Activated naive CD4-positive, alpha-beta T cell treated with anti-CD3 and anti-CD28 coated beads for 36 hours (primary cell): ENCODE measurements around the gene JAK2. TPM values are rescaled to one million over a fixed set of nuclear protein-coding genes. Genes with fewer than 3 reads are reported as not detected.
"Not testable (repeated sequence)": the region's sequence is repeated elsewhere in the genome, so short reads cannot be mapped to it uniquely, and the experiment has no call there.

Source experiments
- CTCF ChIA-PET: fragments of 350-600 bp; sonication (Branson Sonifier 250); formaldehyde crosslinking; loops from one replicate; lab custom pipeline; 2021; ENCODE audit warnings: antibody characterized with exemption; lab: Charles Lee
- DNase-seq: peaks from one replicate; pipeline ENCODE4 v3.0.0-alpha.2; 2020
- H3K27ac Mint-ChIP-seq: one replicate; pipeline ENCODE4 v1.8.0; 2021; ENCODE audit warnings: mild to moderate bottlenecking, mixed read lengths
- H3K27me3 Mint-ChIP-seq: one replicate; pipeline ENCODE4 v1.8.0; 2021; ENCODE audit warnings: low read depth, mixed read lengths
- H3K36me3 Mint-ChIP-seq: one replicate; pipeline ENCODE4 v1.8.0; 2021; ENCODE audit warnings: low read depth, mixed read lengths
- H3K4me1 Mint-ChIP-seq: one replicate; pipeline ENCODE4 v1.8.0; 2021; ENCODE audit warnings: low read depth, mixed read lengths
- H3K4me3 Mint-ChIP-seq: one replicate; pipeline ENCODE4 v1.8.0; 2021; ENCODE audit warnings: mild to moderate bottlenecking, moderate library complexity, mixed read lengths
- H3K9me3 Mint-ChIP-seq: one replicate; pipeline ENCODE4 v1.8.0; 2021; ENCODE audit warnings: mixed read lengths
- intact Hi-C: fragments of 100-400 bp; cut with micrococcal nuclease; formaldehyde crosslinking; loops from one replicate; pipeline ENCODE4 v1.15.1; 2023
- total RNA-seq, 2 experiments: library from RNA; stranded (reverse); gene quantifications; one replicate each; pipeline ENCODE4 v1.2.3, GENCODE V29; 2021

Gene JAK2
- total RNA-seq, result 10 to 100 TPM; 46.8 to 51.0 TPM

DNA sequence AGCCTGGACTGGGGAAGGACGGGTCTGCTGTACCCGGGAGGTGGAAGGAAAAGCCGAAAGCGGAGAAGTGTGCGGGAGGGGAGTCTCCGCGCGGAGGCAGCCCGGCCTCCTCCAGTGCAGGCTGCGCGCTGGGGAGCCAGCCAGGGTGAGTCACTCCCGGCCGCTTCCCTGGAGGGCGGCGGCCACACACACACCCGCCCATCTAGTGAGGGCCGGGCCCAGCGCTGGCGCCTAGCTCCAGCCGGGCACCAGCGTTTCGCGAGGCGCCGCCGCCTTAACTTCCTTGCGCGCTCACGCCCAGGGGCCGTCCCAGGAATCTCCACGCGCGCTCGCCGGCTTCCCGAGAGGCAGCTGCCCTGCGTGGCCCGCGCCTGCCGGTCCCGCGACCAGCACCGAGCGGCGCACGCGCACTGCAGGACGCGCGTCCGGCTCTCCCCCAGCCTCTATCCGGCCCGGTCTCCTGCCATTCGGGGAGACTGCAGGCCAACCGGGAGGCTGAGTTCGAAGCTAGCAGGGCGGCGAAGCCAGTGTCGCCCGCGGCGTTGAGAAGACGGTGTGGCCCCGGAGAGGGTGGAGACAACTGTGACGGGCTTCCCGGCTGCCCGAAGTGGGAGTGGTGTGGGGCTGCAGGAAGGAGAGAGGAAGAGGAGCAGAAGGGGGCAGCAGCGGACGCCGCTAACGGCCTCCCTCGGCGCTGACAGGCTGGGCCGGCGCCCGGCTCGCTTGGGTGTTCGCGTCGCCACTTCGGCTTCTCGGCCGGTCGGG is at the start of gene JAK2:
TSS of gene JAK2 (plus strand) at position 652 of the 765 bp plus-strand sequence. CDS start 36,716 bp downstream, outside the sequence.
- H3K27ac Mint-ChIP-seq, result peak within 1 kb of the TSS; percentile 97
- H3K4me1 Mint-ChIP-seq, result peaks cover 46% of the 10 kb centered on the region
- CTCF ChIA-PET, result interaction anchor here (0.7 to 7.6 kb wide), 5 partner anchors 15 to 224 kb away, joined by 3 to 92 read pairs (median 5); no protein-coding TSS in a partner anchor
- no peak within 1 kb of the TSS for H3K4me3 Mint-ChIP-seq
- H3K9me3 Mint-ChIP-seq, result no peaks in the 10 kb centered on the region
- intact Hi-C loops, result loop anchor here (1.0 to 10.0 kb wide), 17 partner anchors 14 to 1770 kb away; partner anchors contain the start of genes CD274, CDC37L1, ERMP1 and KDM4C
- peak; percentile 92 for DNase-seq
- H3K36me3 Mint-ChIP-seq, result peaks cover 26% of the 10 kb centered on the region
- H3K27me3 Mint-ChIP-seq, result no peaks in the 10 kb centered on the region

DNA sequence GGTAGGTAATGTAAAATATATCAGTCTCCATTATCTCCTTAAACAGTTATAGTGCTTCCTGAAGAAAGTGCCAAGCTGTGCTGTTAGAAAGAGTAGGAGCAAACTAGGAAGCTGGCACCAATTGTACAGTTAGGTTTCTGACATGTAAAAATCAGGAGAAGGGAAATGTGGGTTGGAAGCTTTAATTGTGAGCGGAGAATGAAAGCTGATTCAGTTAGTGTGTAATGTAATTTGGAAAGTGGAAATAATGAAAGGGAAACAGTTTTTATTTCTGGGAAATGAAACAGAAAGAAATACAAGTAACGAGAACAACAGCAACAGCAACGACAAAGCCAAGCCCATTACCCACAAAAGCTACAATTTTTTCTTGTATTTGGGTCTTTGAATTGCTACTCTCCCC is 48.8 kb upstream of the JAK2 start:
- Mint-ChIP-seq H3K4me1 (peaks cover 58% of the 10 kb centered on the region), H3K27me3 (no peaks in the 10 kb centered on the region), H3K4me3 (peak overlapping the region; percentile 46), H3K36me3 (no peaks in the 10 kb centered on the region), H3K9me3 (no peaks in the 10 kb centered on the region), H3K27ac (peak overlapping the region; percentile 93)
- intact Hi-C loops, result loop anchor here (1.0 to 5.0 kb wide), 10 partner anchors 8 to 693 kb away; partner anchors contain the start of genes CDC37L1, JAK2, PLGRKT and PLPP6
- no peak for DNase-seq
- CTCF ChIA-PET, result interaction anchor here (0.5 to 3.6 kb wide), 3 partner anchors 13 to 119 kb away, joined by 3 to 13 read pairs (median 10); no protein-coding TSS in a partner anchor

DNA sequence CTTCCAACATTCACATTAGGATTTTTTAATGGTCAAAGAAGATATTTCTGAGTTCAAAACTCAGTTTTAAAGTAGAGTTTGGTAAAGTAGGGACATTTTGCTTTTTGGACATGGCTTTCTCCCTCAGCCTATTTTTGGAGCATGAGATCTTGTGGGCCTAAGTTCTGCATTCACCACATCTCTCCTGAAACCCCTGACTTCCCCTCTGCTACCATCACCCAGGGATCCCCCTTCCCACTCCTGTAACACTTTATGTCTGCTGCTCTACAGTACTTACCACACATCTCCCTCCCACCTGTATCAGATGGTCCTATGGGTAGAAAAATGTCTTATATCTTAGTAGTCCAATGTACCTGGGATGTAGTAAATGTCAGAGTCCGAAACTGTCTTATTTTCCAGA is 48.2 kb upstream of the JAK2 start:
- H3K36me3 Mint-ChIP-seq, result no peaks in the 10 kb centered on the region
- no peaks in the 10 kb centered on the region for H3K9me3 Mint-ChIP-seq
- CTCF ChIA-PET, result interaction anchor here (0.5 to 3.6 kb wide), 3 partner anchors 14 to 120 kb away, joined by 3 to 13 read pairs (median 10); no protein-coding TSS in a partner anchor
- intact Hi-C loops, result loop anchor here (1.0 to 5.0 kb wide), 12 partner anchors 7 to 692 kb away; partner anchors contain the start of genes CDC37L1, JAK2, PLGRKT and PLPP6
- peak overlapping the region; percentile 59 for H3K4me3 Mint-ChIP-seq
- peak; percentile 57 for DNase-seq
- peak overlapping the region; percentile 98 for H3K27ac Mint-ChIP-seq
- peaks cover 61% of the 10 kb centered on the region for H3K4me1 Mint-ChIP-seq
- no peaks in the 10 kb centered on the region for H3K27me3 Mint-ChIP-seq

DNA sequence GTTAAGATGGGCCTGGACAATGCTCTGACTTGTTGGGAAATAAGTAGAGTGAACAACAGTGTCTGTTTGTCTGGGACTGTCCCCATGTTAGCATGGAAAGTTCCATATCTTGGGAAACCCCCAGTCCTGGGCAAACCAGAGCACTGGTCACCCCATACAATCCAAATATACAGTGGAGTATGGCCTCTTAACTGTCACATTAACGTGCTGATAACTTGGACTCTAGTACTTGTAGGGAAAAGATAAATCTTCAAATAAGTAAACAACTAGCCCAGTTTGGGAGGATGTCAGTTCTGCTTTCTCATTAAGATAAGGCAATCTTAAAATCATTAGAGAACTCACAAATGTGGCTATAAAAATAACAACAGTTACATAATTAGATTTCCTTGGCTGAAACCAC is 47.6 kb upstream of the JAK2 start:
- Mint-ChIP-seq H3K27ac (peak overlapping the region; percentile 98), H3K9me3 (no peaks in the 10 kb centered on the region), H3K27me3 (no peaks in the 10 kb centered on the region), H3K36me3 (no peaks in the 10 kb centered on the region), H3K4me1 (peaks cover 65% of the 10 kb centered on the region), H3K4me3 (peak overlapping the region; percentile 59)
- CTCF ChIA-PET, result interaction anchor here (0.6 to 3.6 kb wide), 3 partner anchors 14 to 178 kb away, joined by 3 to 13 read pairs (median 4); partner anchors contain the start of gene JAK2
- intact Hi-C loops, result loop anchor here (1.0 to 5.0 kb wide), 7 partner anchors 43 to 691 kb away; partner anchors contain the start of genes PLGRKT, PLPP6, RCL1 and RIC1
- DNase-seq, result peak; percentile 42

DNA sequence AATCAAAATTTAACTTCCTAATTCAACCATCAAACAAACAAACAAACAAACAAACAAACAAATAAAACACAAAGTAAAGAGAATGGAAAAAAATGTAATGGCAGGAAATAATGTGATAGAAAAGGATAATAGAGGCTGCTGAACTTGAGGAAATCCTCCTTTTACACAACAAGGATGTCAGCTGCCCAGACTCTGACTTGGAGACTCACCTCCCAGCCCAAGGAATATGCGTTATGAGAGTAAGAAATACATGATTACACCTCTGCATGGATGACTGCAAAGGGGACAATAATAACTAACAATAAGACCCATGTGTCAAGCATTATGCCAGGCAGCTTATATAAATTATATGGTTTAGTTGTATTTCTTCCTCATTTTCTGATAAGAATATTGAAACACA is 46.6 kb upstream of the JAK2 start:
- intact Hi-C loops, result loop anchor here (5.0 kb wide), 3 partner anchors 276 to 649 kb away; partner anchors contain the start of gene PLPP6
- no peaks in the 10 kb centered on the region for H3K9me3 Mint-ChIP-seq
- no peak for DNase-seq
- H3K27me3 Mint-ChIP-seq, result no peaks in the 10 kb centered on the region
- peaks cover 75% of the 10 kb centered on the region for H3K4me1 Mint-ChIP-seq
- CTCF ChIA-PET, result interaction anchor here (0.7 to 3.6 kb wide), 2 partner anchors 15 to 37 kb away, joined by 3 to 13 read pairs; no protein-coding TSS in a partner anchor
- H3K27ac Mint-ChIP-seq, result peak overlapping the region; percentile 88
- H3K36me3 Mint-ChIP-seq, result no peaks in the 10 kb centered on the region
- peak overlapping the region; percentile 27 for H3K4me3 Mint-ChIP-seq

DNA sequence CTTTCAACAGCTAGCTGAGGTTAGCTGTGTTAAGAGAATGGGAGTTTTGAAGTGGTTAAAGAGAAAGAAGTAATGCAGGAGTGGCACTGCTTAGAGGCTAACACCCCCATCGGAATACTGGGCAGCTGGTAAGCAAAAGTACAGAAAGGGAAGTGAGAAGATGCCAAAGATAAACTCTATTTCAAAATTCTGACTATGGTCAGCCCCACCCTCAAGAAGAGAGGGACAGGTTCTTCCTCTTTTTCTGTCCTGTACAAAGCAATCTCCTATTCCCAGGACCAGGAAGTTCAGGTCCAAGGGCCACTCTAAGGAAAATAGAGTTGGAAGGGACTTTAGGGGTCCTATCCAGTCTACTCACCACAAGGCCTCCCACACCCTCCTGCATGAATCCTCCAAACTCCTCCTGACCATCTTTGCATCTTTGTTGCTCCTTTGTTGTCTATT is 45.9 kb upstream of the JAK2 start:
- intact Hi-C loops, result loop anchor here (5.0 kb wide), 3 partner anchors 277 to 648 kb away; partner anchors contain the start of gene PLPP6
- CTCF ChIA-PET, result interaction anchor here (0.6 to 2.1 kb wide), 3 partner anchors 14 to 49 kb away, joined by 3 to 7 read pairs (median 3); no protein-coding TSS in a partner anchor
- Mint-ChIP-seq H3K4me3 (no peak overlapping the region), H3K4me1 (peaks cover 79% of the 10 kb centered on the region), H3K27ac (peak overlapping the region; percentile 88), H3K36me3 (no peaks in the 10 kb centered on the region), H3K27me3 (no peaks in the 10 kb centered on the region), H3K9me3 (no peaks in the 10 kb centered on the region)
- DNase-seq, result no peak

DNA sequence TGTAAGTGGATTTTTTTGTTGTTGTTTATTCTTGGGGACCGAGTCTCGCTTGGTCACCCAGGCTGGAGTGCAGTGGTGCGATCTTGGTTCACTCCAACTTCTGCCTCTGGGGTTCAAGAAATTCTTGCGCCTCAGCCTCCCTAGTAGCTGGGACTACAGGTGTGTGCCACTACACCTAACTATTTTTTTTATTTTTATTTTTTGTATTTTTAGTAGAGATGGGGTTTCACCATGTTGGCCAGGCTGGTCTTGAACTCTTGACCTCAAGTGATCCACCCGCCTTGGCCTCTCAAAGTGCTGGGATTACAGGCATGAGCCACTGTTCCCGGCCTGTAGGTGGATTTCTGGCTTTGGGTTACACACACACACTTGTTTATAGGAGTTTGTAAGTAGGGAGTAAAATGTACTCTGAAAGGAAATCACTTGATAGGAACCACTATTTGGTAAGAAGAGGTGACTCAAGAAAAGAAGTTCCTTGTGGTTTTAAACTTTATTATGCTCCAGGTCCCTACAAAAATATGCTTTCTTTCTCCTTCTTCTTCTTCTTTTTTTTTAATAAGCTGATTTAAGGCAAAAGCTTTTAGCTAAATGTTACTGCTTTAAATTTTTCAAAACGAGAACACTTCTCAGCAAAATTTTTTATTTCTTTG is 42.9 kb upstream of the JAK2 start:
- not testable (repeated sequence) for H3K4me3 Mint-ChIP-seq, H3K9me3 Mint-ChIP-seq, H3K36me3 Mint-ChIP-seq, DNase-seq, H3K27me3 Mint-ChIP-seq
- H3K4me1 Mint-ChIP-seq, result peaks cover 73% of the 10 kb centered on the region
- H3K27ac Mint-ChIP-seq, result peak overlapping the region; percentile 80
- CTCF ChIA-PET, result interaction anchor here (0.6 to 2.2 kb wide), 8 partner anchors 16 to 197 kb away, joined by 3 to 6 read pairs (median 4); partner anchors contain the start of gene JAK2
- intact Hi-C loops, result loop anchor here (1.0 kb wide), 2 partner anchors 29 to 43 kb away; partner anchors contain the start of gene JAK2

DNA sequence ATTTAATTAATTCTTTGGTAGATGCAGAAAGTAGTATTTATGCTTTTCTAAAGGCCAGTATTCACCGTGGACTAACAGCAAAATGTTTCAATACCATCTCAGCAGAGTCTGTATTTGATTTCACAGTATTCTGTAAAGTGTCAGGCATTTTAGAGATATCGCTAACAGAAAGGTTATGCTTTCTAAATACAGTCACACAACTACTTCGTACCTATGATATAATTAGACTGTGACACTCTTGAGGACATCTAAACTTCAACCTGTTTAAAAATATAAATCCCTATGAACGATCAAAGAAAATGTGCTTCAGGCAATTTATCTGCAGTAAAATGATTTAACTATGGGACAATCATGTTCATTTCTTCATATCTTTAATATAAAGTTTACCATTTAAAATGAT is 41.7 kb upstream of the JAK2 start:
- Mint-ChIP-seq H3K9me3 (no peaks in the 10 kb centered on the region), H3K27me3 (no peaks in the 10 kb centered on the region), H3K27ac (peak overlapping the region; percentile 80), H3K4me3 (no peak overlapping the region), H3K36me3 (peaks cover 3% of the 10 kb centered on the region), H3K4me1 (peaks cover 61% of the 10 kb centered on the region)
- intact Hi-C loops, result no loop called here
- DNase-seq, result no peak
- CTCF ChIA-PET, result interaction anchor here (1.1 to 1.7 kb wide), 3 partner anchors 14 to 183 kb away, joined by 3 to 5 read pairs (median 3); no protein-coding TSS in a partner anchor

DNA sequence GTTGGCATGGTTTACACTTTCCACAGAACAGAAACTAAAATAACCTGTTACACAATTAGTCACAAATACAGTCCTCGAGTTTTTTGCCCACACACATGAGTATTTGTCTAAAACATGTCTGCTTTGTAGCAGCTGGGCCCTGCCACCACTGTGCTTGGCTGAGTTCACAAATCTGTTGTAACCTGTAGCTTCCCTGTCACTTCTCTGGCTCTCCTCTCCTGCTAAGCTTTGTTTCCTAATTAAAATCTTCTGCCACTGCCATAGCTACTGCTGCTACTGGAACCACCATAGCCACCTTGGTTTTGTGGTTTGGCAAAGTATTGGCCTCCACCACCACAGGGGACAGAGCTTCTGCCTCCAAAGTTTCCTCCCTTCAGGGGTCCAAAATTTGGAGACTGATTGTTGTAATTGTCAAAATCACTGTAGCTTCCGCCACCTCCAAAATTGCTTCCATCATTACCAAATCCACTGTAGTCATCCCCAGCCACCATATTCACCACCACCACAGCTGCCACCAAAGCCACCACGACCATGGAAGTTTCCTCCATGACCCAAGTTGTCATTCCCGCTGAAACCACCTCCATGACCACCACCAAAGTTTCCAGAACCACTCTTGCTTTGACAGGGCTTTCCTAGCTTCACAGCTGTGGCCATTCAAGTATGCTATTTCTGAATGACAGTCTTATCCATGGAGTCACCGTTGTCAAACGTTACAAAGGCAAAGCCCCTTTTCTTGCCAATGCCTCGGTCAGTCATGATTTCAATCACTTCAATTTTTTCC is 40.5 kb upstream of the JAK2 start:
- H3K27me3 Mint-ChIP-seq, H3K36me3 Mint-ChIP-seq, H3K9me3 Mint-ChIP-seq: not testable (repeated sequence)
- H3K4me3 Mint-ChIP-seq, result peak overlapping the region; percentile 27
- CTCF ChIA-PET, result interaction anchor here (0.6 to 0.9 kb wide), 3 partner anchors 15 to 495 kb away, joined by 3 to 4 read pairs (median 4); no protein-coding TSS in a partner anchor
- intact Hi-C loops, result loop anchor here (1.0 kb wide), 1 partner anchor 8 kb away; no protein-coding TSS in a partner anchor
- peaks cover 48% of the 10 kb centered on the region for H3K4me1 Mint-ChIP-seq
- H3K27ac Mint-ChIP-seq, result peak overlapping the region; percentile 87
- peak; percentile 62 for DNase-seq

DNA sequence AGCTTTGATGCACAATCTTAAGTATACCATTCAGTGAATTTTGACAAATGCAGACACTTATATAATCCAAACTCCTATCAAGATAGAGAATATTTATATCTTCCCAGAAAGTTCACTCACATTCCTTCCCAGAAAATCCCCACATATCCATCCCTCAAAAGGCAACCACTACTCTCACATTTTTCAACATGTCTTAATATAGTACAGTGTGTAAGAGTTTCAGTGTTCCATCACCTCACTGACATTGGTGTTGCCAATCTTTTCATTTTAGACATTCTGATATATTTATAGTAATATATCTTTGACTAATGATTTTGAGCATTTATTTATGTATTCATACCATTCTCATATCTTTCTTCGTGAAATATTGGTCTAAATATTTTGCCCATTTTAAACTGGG is 38.1 kb upstream of the JAK2 start:
- intact Hi-C loops, result no loop called here
- H3K36me3 Mint-ChIP-seq, result peaks cover 3% of the 10 kb centered on the region
- no peaks in the 10 kb centered on the region for H3K9me3 Mint-ChIP-seq
- no peak for DNase-seq
- H3K27ac Mint-ChIP-seq, result no peak overlapping the region
- CTCF ChIA-PET, result interaction anchor here (0.7 kb wide), 1 partner anchor 185 kb away, joined by 3 read pairs; no protein-coding TSS in a partner anchor
- H3K4me1 Mint-ChIP-seq, result peaks cover 30% of the 10 kb centered on the region
- no peaks in the 10 kb centered on the region for H3K27me3 Mint-ChIP-seq
- H3K4me3 Mint-ChIP-seq, result no peak overlapping the region

DNA sequence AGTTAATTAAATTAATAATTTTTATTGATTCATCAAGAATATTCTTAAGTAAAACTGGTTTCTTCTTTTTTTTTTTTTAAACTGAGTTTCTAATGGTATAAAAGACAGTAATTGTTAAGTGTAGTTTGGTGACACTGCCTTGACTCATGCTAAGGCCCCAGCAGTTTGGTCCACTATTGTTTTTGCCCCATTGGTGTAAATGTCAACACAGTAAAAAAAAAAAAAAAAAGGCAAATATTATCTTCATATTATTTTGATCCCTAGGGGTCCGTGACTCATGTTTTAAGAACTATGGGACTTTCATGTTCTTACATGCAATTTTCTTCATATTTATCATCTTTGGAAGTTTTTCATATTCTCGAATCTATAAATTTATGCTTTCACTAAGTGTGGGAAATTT is 29.2 kb upstream of the JAK2 start:
- no peak for DNase-seq
- peaks cover 6% of the 10 kb centered on the region for H3K4me1 Mint-ChIP-seq
- H3K4me3 Mint-ChIP-seq, result no peak overlapping the region
- no peaks in the 10 kb centered on the region for H3K36me3 Mint-ChIP-seq
- peaks cover 2% of the 10 kb centered on the region for H3K9me3 Mint-ChIP-seq
- H3K27me3 Mint-ChIP-seq, result no peaks in the 10 kb centered on the region
- H3K27ac Mint-ChIP-seq, result no peak overlapping the region
- intact Hi-C loops, result no loop called here
- CTCF ChIA-PET, result no interaction called here
